Activated CD4-positive, alpha-beta T cell treated with anti-CD3 and anti-CD28 coated beads, Interleukin-10, Interleukin-2, amounts not matched to agents 100 ng/mL and 50 ng/mL, durations not matched to agents 16 hours and 8 hours (primary cell): ENCODE results near the gene TSPAN16.
A peak's percentile ranks its signal among the peaks of the same experiment; 100 is the strongest.
"Not testable (repeated sequence)": the region's sequence is repeated elsewhere in the genome, so short reads cannot be mapped to it uniquely, and the experiment has no call there.

ENCODE experiments used
- DNase-seq: peaks from one replicate; pipeline ENCODE4 v3.0.0-alpha.2; 2020

TSPAN16 gene

DNA sequence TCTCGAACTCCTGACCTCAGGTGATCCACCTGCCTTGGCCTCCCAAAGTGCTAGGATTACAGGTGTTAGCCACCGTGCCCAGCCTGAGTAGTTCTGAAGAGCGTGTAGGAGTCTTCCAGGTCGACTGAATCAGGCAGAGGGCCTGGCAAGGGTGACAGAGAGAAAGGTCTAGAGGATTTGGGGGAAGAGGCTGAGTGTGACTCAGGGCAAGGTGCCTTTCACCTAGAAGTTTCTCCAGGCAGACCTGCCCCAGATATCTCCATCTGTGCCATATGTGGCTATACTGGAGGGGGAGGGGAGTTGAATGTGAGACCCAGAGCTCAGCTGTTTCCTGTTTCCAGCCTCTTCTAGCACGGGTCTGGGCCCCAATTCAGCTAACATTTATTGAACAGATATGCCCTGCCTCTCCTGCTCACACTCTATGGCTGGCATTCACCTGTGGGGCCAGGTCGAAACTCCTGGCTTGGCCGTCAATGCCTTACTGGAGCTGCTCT, 51.6 kb downstream of the TSPAN16 start:
- no peak for DNase-seq

GRCh38 chr19:11349171-11349570, 53.2 kb downstream of the TSPAN16 start:
- no peak for DNase-seq

DNA sequence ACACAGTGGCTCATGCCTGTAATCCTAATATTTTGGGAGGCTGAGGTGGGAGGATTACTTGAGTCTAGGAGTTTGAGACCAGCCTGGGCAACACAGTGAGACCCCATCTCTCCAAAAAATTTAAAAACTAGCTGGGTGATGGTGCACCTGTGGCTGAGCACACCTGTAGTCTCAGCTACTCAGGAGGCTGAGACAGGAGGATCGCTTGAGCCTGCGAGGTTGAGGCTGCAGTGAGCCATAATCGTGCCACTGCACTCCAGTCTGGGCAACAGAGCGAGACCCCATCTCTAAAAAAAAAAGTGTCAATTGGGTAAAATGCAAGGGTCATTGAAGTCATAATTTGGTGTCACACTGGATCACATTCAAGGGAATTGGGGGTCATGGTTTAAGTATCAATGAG, 58.1 kb downstream of the TSPAN16 start:
- DNase-seq = not testable (repeated sequence)

DNA sequence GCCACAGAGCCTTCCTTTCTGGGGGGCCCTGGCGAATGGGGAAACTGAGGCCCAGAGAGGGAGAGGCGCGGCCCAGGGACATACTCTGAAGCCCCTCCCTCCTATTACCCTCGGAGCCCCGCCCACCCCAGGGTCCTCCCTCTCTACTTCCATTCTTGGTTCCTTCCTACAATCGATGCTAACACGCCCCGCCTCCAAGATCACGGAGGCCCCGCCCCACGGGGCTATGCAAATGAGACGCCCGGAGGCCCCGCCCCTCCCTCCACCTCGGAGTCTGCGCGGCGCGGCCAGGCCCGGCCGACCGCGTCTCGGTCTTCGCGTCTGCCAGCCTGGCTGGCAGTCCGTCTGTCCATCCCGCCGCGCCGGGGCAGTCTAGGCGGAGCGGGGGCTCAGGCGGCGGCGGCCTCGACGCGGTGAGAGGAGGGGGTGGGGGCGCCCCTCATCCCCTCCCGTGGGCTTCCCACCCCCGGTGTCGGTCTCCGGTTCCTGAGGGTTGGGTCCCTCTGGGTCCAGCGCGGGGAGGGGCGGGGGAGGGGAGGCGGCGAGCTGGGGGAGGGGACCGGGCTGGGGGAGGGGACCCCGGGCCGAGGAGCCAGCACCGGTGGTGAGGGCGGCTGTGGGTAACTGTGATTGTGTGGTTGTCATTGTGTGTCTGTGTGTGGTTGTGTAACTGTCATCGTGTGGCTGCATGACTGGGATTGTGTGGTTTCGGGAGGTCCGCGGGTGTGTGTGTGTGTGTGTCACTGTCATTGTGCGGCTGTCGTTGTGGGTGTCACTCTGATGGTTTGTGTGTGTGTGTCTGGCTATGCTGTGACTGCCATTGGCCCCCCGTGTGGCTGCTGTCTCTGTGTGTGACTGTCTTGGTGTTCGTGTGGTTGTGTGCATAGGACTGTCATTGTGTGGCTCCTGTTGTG, 59.5 kb downstream of the TSPAN16 start, which contains the start of gene PLPPR2:
Gene PLPPR2, plus strand, starts transcription at position 273 of the 914 bp plus-strand sequence. CDS start 2,242 bp downstream, outside the sequence.
- peak; percentile 83 for DNase-seq

GRCh38 chr19:11356074-11356397, 60.1 kb downstream of the TSPAN16 start:
- no peak for DNase-seq

- DNase-seq = no peak
Observed at GRCh38 chr19:11356676-11357550, 61.0 kb downstream of the TSPAN16 start.

- DNase-seq = no peak
Observed at GRCh38 chr19:11359421-11359820, 63.5 kb downstream of the TSPAN16 start.

GRCh38 chr19:11361037-11361770, 65.2 kb downstream of the TSPAN16 start:
- no peak for DNase-seq

- no peak for DNase-seq
Observed at GRCh38 chr19:11361771-11362731, 66.1 kb downstream of the TSPAN16 start.

DNA sequence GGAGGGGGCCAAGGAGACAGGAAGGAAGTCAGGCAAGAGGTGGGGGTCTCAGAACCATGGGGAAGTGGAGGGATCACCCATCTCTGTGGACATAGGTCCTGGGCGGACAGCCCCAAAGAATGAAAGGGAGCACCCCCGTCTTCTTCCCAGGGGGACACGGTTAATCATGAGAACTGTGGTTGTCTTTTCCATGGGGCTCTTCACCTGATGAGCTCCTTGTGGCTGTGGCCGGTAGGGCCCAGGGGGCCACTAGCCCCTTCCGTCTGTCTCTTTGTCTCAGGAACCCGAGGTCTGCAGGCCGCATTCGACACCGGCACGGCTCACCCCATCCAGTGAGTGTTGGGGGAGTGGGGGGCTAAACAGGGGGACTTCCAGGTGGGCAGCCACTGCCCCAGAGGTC, 67.9 kb downstream of the TSPAN16 start:
- DNase-seq = no peak

- no peak for DNase-seq
Observed at GRCh38 chr19:11364296-11364904, 68.4 kb downstream of the TSPAN16 start.

GRCh38 chr19:11364935-11365334, 69.0 kb downstream of the TSPAN16 start:
- no peak for DNase-seq
